Hematopoietic multipotent progenitor cell treated with erythropoietin and hydrocortisone succinate and interleukin-3 and kit ligand, for 4 days (in vitro differentiated cells): ENCODE measurements around the gene NOSTRIN.

Experiments
- DNase-seq: peaks from one replicate; pipeline ENCODE4 v3.0.0-alpha.2; 2015

NOSTRIN gene

DNA sequence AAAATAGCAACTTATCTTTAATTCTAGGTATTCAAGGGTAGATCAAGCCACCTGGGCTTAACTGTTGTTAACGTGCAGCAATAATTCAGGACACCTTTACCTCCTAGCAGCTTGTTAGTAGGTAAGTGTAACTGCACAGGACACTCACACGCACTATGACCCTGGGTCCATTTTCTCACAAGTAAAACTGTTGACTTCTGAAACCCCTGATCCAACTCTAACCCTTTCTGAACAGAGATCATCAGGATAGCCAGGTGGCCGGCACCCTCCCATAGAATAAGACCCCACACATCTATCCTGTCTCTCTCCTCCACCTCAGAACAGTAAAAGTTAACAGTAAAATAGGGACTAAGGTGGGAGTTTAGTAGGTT is 87.2 kb downstream of the NOSTRIN start:
- DNase-seq, result peak; percentile 43

- peak; percentile 98 for DNase-seq
These were observed 87.8 kb downstream of the NOSTRIN start, which contains the start of gene SPC25 for GRCh38 chr2:168890006-168890782. Gene SPC25 (minus strand): TSS chr2:168890430. CDS start chr2:168889519, 911 bp downstream.

DNA sequence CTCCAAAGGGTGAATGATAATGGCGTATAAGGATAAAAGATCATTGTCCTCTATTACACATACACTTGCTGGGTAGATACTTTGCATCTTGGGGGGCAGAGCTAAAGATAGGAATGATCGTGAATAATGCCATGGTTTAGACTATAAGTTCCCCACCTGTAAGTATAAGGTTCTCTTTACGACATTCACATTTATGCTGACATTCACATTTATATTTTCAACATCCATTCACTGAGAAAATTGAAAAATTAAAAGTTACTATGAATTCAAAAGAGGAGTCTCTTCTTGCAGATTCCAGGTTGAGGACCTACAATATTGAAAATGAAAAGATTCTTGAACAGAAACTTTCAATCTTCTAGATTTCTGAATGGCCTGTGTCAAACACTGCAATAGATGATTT is 89.9 kb downstream of the NOSTRIN start:
- DNase-seq, result no peak

DNA sequence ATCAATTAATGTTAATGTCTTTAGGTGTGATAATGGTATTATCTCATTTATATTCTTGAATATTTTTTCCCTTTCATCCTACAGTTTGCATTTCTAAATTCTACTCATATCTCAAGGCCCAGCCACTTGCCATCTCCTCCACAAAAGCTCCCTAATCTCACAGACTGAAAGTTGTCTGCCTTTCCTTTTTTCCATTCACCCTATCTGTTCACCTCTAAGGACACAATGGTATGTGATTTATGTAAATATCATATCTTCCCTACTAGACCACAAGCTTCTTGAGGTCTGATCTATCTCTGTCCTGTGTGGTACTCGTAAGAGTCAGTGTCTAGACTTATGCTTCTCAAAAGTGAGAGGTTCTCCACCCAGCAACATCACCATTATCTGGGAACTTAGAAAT is 91.7 kb downstream of the NOSTRIN start:
- no peak for DNase-seq

DNA sequence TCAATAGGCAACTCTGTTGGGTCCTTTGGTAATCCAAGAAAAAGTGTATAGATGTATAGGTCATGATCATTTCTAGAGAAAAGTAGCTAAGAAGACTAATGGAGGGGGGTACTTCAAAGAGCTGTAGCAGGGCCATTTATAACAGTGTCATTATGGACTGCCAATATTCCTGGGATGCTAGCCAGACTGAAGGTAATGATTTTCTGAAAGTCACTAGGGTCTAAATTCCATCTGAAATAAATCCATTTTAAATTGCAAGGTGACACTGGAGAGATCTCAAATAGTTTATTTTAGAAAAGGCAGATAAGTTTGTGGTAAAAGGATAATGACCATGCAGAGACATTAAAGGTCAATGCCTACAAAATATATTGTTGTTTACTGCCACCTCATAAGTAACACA is 92.3 kb downstream of the NOSTRIN start:
- no peak for DNase-seq

- DNase-seq, result no peak
These were observed 93.3 kb downstream of the NOSTRIN start for GRCh38 chr2:168895771-168896170.

DNA sequence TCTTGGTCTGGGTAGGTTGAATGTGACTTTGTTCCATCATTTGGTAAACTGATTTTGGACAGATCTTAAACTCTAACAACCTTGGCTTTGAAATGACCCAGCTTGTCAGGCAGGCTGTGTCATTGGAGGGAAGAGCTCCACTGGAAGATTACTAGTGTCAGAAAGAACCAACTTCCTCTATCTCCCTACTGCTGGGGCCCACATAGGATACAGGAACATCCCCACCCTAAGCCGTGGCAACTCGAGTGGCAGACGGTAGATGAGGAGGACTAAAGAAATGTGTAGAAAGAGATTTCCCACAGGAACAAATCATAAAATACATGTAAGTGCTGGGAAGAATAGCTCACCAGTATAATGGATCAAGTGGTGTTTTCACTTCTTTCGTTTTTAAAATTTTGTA is 94.3 kb downstream of the NOSTRIN start:
- DNase-seq, result peak; percentile 48

GRCh38 chr2:168897449-168897848 is 95.0 kb downstream of the NOSTRIN start:
- no peak for DNase-seq

GRCh38 chr2:168901003-168901402 is 98.6 kb downstream of the NOSTRIN start, which contains the start of gene G6PC2:
Gene G6PC2 (plus strand): TSS chr2:168901291. CDS start chr2:168901332, 41 bp downstream.
- DNase-seq, result no peak

DNA sequence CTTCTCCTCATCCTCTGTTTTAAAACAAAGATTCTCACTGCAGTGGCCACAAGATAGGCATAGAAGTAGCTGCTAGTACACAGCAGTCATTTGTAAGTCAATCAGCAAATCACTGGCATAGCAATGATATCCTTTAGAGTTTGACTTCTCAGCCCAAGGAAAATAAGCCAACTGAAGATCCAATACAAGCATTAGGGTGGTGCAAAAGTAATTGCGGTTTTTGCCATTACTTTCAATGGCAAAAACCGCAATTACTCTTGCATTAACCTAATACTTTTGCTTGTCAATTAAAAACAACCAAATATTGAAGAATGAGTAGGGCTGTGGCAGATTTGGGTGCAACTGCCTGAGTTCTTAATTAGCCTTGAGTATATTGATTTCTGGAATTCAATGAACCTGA is 101.5 kb downstream of the NOSTRIN start:
- DNase-seq, result no peak

- no peak for DNase-seq
These were observed 101.9 kb downstream of the NOSTRIN start for GRCh38 chr2:168904358-168904757.

DNA sequence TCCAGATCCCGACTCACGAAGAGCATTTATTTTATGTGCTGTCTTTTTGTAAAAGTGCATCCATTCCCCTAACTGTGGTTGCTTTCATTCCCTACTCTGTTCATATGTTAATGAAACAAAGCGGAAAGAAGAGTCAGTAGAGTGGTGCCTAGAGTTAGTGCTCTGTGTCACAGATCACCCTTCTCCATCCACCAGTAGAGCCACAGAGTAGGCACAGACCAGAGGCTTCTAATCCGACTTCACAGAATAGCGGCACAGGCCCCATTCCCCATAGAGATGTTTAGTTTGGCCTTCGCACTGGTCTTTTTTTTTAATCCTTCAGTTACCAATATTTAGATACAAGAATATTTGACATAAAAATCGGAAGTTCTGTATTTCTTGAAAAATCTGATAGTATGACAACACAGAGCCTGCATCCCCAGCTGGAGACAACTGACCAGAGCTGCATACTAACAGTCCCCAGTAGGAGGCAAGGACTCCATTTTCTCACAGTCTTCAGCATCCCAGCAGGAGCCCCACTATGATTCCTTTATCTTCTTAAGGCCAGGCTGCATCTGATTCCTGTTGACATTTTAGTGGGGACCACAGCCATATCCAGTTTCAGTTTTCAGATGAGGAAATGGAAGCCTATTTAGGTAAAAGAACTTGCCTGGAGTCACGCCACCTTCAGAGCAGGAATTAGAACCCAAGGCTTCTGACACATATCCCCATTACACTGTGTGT is 105.7 kb downstream of the NOSTRIN start:
- DNase-seq, result peak; percentile 26

GRCh38 chr2:168910330-168910729 is 107.9 kb downstream of the NOSTRIN start:
- DNase-seq, result no peak

DNA sequence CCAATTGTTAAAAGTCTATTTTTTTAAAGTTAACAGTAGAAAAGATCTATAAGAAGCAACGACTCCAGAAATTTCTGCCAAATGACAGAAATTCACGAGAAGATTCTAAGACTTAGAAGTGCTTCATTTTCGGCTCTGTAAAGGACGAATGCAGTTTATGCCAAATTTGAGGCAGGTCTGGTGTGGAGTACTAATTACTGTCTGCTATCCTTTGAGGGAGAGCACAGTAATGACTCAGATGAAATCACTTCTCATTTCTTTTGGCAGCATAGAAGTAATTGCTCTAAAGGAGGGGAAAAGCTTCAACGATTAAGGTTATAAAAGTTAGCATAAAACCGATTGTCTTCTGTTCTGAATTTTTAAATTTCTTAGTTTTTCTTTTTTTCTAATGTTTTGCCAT is 110.0 kb downstream of the NOSTRIN start:
- DNase-seq, result peak; percentile 30

GRCh38 chr2:168912901-168913369 is 110.5 kb downstream of the NOSTRIN start:
- DNase-seq, result peak; percentile 35

DNA sequence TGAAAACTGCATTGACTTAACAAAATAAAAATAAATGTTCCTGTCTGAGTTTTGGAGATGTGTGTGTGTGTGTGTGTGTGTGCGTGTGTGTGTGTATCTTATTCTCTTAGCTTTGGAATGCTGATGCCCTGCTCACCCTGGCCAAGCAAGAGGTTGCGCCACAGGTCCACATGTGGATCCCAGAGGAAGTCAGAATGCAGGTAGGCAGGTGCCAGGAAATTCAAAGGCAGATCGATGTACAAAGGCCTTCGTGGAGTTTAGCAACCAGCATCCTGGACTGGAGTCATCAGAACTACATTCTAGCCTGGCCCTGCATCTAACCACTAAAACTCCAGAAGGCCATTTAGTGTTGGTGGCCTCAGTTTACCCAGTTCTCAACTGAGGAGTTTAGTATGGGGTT is 111.1 kb downstream of the NOSTRIN start:
- DNase-seq, result no peak
